A549 (cell line): ENCODE measurements around the gene ATP13A1. TPM values are rescaled to one million over a fixed set of nuclear protein-coding genes. Genes with fewer than 3 reads are reported as not detected.

Source experiments
- ATAC-seq, 2 experiments: fragments of 200-7000 bp in 1 of 2; fragments of >200 bp in 1 of 2; cut with Nextera tagmentation in 1 of 2; cut with Tn5 transposase in 1 of 2; 3 replicates each; pipeline versions ENCODE4 v1.8.0 to v1.9.1; 2018 to 2020; ENCODE audit warnings: mild to moderate bottlenecking in 1 of 2, moderate library complexity in 1 of 2
- CTCF ChIA-PET: fragments of 300-600 bp; sonication (Branson Sonifier 250); formaldehyde crosslinking; extraction: SDS; loops from one replicate; lab custom pipeline; 2021; ENCODE audit warnings: antibody characterized with exemption, inconsistent platforms; lab: Yijun Ruan, JAX
- POLR2A ChIA-PET: fragments of 350-600 bp; formaldehyde crosslinking; extraction: SDS; loops from one replicate; lab custom pipeline; 2021; ENCODE audit warnings: antibody characterized with exemption, inconsistent platforms; lab: Yijun Ruan, JAX
- DNase-seq, 2 experiments: peaks; one replicate each; pipeline versions ENCODE4 v3.0.0 to v3.0.0-alpha.2; 2011 to 2016; ENCODE audit warnings: low read depth in 1 of 2, low spot score in 1 of 2
- FAIRE-seq: peaks from 2 replicates; lab custom pipeline; 2011; peaks lifted over from hg19 to GRCh38; lab: Jason Lieb, UNC
- H3K27ac ChIP-seq, 2 experiments: fragments of >200 bp; sonication (Bioruptor Twin); formaldehyde crosslinking; 3 replicates each; pipeline ENCODE4 v1.5.1; 2016 to 2017
- H3K4me1 ChIP-seq: fragments of >200 bp; sonication (Bioruptor Twin); formaldehyde crosslinking; 3 replicates; pipeline ENCODE4 v1.6.1; 2016
- H3K4me2 ChIP-seq: fragments of >200 bp; sonication (Bioruptor Twin); formaldehyde crosslinking; 3 replicates; pipeline ENCODE4 v1.6.1; 2016
- H3K4me3 ChIP-seq: fragments of >200 bp; sonication (Bioruptor Twin); formaldehyde crosslinking; 3 replicates; pipeline ENCODE4 v1.5.1; 2016
- H3K9me3 ChIP-seq: fragments of >200 bp; sonication (Bioruptor Twin); formaldehyde crosslinking; 3 replicates; pipeline ENCODE4 v1.6.1; 2016
- CHD2 ChIP-seq: fragments of 150-350 bp; IDR thresholded peaks from 2 replicates; pipeline ENCODE4 v1.6.1; 2014; ENCODE audit warnings: low read length; ENCODE audit not compliant: partially characterized antibody
- ESRRA ChIP-seq: fragments of 150-350 bp; IDR thresholded peaks from 2 replicates; pipeline ENCODE4 v1.6.1; 2014; ENCODE audit warnings: mild to moderate bottlenecking, low read length, borderline replicate concordance
- FOSL2 ChIP-seq, 2 experiments: fragments of 450-650 bp in 1 of 2; fragments of >200 bp in 1 of 2; sonication (Bioruptor Twin) in 1 of 2; formaldehyde crosslinking; IDR thresholded peaks; 2 replicates each; pipeline versions ENCODE4 v1.5.0 to v1.6.1; 2016 to 2020; ENCODE audit warnings: mild to moderate bottlenecking in 1 of 2, moderate library complexity in 1 of 2
- GATA3 ChIP-seq: IDR thresholded peaks from 2 replicates; pipeline ENCODE4 v1.6.1; 2012; ENCODE audit warnings: borderline replicate concordance
- HOXB5 ChIP-seq: fragments of 250-450 bp; sonication (Bioruptor Pico); IDR thresholded peaks from 2 replicates; pipeline ENCODE4 v1.5.0; 2020; ENCODE audit warnings: mild to moderate bottlenecking, moderate library complexity
- KDM5A ChIP-seq: fragments of 200-600 bp; sonication (generic); IDR thresholded peaks from 2 replicates; pipeline ENCODE4 v1.6.1; 2016; ENCODE audit warnings: antibody characterized with exemption, mild to moderate bottlenecking
- NFE2L2 ChIP-seq: fragments of 150-350 bp; conservative IDR thresholded peaks from 2 replicates; pipeline ENCODE4 v1.6.1; 2014; ENCODE audit warnings: low read length
- POLR2A ChIP-seq: IDR thresholded peaks from 2 replicates; pipeline ENCODE4 v1.6.1; 2012; ENCODE audit warnings: mild to moderate bottlenecking, low read length
- RFX5 ChIP-seq: fragments of 450-650 bp; IDR thresholded peaks from 2 replicates; pipeline ENCODE4 v1.7.1; 2014; ENCODE audit warnings: antibody characterized with exemption, mild to moderate bottlenecking, moderate library complexity
- RNF2 ChIP-seq: fragments of 200-600 bp; sonication (generic); IDR thresholded peaks from 2 replicates; pipeline ENCODE4 v1.6.1; 2016; ENCODE audit warnings: low read depth, mild to moderate bottlenecking, antibody characterized with exemption, moderate library complexity, borderline replicate concordance
- SMC3 ChIP-seq: fragments of >200 bp; sonication (Bioruptor Twin); formaldehyde crosslinking; IDR thresholded peaks from 3 replicates; pipeline ENCODE4 v1.6.1; 2018; ENCODE audit warnings: inconsistent platforms
- TP53 ChIP-seq: fragments of 250-450 bp; sonication (Bioruptor Pico); IDR thresholded peaks from 2 replicates; pipeline ENCODE4 v1.5.0; 2021; ENCODE audit warnings: mild to moderate bottlenecking, moderate library complexity
- ZNF302 ChIP-seq: fragments of 250-450 bp; sonication (Bioruptor Pico); IDR thresholded peaks from 2 replicates; pipeline ENCODE4 v1.9.0; 2021; ENCODE audit warnings: inconsistent platforms, mild to moderate bottlenecking, moderate library complexity
- ZSCAN20 ChIP-seq: fragments of 250-450 bp; sonication (Bioruptor Pico); IDR thresholded peaks from 2 replicates; pipeline ENCODE4 v1.8.0; 2022; ENCODE audit warnings: mild to moderate bottlenecking, moderate library complexity
- WGBS: methylation state at CpG from one replicate; pipeline ENCODE4 v1.1.6; 2017; ENCODE audit errors: missing lambda C conversion rate; 5-methylcytosine and 5-hydroxymethylcytosine counted together
- polyA plus RNA-seq, 4 experiments: library from polyadenylated mRNA; depleted of rRNA in 3 of 4; stranded (reverse); fragments of >200 nt; fragmentation: RNase III in 1 of 4; extraction: RNeasy Plus Mini Kit Qiagen cat#74134 plus additional on column Dnase treatment in 1 of 4; gene quantifications; 2 replicates in 3 of 4; 3 replicates in 1 of 4; pipeline ENCODE4 v1.2.3, GENCODE V29; 2011 to 2017
- TF ChIP-seq, protein P1 (sequence below): IDR thresholded peaks from 2 replicates; pipeline ENCODE4 v1.6.1; 2012; ENCODE audit warnings: low read depth, borderline replicate concordance
- TF ChIP-seq, protein P2 (sequence below): fragments of 250-450 bp; sonication (Bioruptor Pico); IDR thresholded peaks from 2 replicates; pipeline ENCODE4 v1.5.0; 2021; ENCODE audit warnings: mild to moderate bottlenecking, moderate library complexity, borderline replicate concordance
- TF ChIP-seq, protein P3 (sequence below): fragments of >200 bp; sonication (Bioruptor Twin); formaldehyde crosslinking; IDR thresholded peaks from 3 replicates; pipeline ENCODE4 v1.5.1; 2016
- TF ChIP-seq, protein P4 (sequence below): fragments of >200 bp; sonication (Bioruptor Twin); formaldehyde crosslinking; IDR thresholded peaks from 3 replicates; pipeline ENCODE4 v1.6.1; 2016
- TF ChIP-seq, protein P5 (sequence below): IDR thresholded peaks from 2 replicates; pipeline ENCODE4 v1.6.1; 2012
- TF ChIP-seq, protein P6 (sequence below): fragments of 200-600 bp; sonication (generic); IDR thresholded peaks from 2 replicates; pipeline ENCODE4 v1.6.1; 2016; ENCODE audit warnings: antibody characterized with exemption, mild to moderate bottlenecking, moderate library complexity

ATP13A1 gene
- polyA plus RNA-seq, 2 of the 4 experiments (the other 2 are of a cell fraction) = 10.8 to 30.1 TPM

DNA sequence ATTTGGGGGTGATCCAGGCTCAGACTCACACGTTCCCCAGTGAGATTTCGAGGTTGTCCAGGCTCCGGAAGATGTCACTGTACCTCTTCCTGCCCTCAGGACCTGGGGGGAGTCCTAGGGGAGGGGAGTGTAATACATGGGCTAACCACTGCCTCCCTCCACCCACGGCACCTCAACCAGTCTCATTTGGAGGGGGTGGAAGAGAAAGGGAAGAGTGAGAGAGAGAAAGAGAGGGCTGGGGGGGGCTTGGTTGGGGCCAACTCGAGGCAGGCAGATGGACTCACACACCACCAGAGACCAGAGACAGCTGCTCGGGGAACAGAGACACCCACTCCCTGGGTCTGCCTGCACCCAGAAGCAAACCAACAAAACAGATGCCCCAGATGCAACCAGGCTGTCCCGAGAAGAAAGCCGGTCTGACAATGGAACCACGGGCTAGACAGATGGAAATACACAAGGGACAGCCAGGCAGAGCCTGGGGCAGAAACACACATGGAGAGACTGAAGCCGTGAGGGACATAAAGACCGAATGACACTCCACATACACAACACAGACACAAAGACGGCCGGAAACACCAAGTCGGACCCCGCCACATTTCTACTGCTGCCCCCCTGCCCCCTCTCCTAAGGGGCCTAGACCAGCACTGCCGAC lies 20.8 kb downstream of the ATP13A1 start:
- ATAC-seq (peak; percentile 23 to 44; a peak in 4 of 6 replicates), DNase-seq (peak in 1 of 2 experiments; percentile 21), FAIRE-seq (no peak)
- H3K4me2 ChIP-seq = peak overlapping the region; percentile 97
- H3K4me3 ChIP-seq = peak overlapping the region; percentile 62
- H3K9me3 ChIP-seq = no peaks in the 10 kb centered on the region
- POLR2A ChIA-PET = no interaction called here
- CTCF ChIA-PET = no interaction called here
- TF ChIP-seq RNF2 = no peak
- TF ChIP-seq, protein P1, sequence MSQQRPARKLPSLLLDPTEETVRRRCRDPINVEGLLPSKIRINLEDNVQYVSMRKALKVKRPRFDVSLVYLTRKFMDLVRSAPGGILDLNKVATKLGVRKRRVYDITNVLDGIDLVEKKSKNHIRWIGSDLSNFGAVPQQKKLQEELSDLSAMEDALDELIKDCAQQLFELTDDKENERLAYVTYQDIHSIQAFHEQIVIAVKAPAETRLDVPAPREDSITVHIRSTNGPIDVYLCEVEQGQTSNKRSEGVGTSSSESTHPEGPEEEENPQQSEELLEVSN = no peak
- TF ChIP-seq ESRRA = no peak
- no peak for TF ChIP-seq RFX5
- no peak for TF ChIP-seq HOXB5 (CRISPR knock-in tag)
- TF ChIP-seq NFE2L2 = no peak
- TF ChIP-seq, protein P2, sequence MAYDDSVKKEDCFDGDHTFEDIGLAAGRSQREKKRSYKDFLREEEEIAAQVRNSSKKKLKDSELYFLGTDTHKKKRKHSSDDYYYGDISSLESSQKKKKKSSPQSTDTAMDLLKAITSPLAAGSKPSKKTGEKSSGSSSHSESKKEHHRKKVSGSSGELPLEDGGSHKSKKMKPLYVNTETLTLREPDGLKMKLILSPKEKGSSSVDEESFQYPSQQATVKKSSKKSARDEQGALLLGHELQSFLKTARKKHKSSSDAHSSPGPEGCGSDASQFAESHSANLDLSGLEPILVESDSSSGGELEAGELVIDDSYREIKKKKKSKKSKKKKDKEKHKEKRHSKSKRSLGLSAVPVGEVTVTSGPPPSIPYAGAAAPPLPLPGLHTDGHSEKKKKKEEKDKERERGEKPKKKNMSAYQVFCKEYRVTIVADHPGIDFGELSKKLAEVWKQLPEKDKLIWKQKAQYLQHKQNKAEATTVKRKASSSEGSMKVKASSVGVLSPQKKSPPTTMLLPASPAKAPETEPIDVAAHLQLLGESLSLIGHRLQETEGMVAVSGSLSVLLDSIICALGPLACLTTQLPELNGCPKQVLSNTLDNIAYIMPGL (CRISPR knock-in tag) = no peak
- TF ChIP-seq CHD2 = no peak
- TF ChIP-seq, protein P3, sequence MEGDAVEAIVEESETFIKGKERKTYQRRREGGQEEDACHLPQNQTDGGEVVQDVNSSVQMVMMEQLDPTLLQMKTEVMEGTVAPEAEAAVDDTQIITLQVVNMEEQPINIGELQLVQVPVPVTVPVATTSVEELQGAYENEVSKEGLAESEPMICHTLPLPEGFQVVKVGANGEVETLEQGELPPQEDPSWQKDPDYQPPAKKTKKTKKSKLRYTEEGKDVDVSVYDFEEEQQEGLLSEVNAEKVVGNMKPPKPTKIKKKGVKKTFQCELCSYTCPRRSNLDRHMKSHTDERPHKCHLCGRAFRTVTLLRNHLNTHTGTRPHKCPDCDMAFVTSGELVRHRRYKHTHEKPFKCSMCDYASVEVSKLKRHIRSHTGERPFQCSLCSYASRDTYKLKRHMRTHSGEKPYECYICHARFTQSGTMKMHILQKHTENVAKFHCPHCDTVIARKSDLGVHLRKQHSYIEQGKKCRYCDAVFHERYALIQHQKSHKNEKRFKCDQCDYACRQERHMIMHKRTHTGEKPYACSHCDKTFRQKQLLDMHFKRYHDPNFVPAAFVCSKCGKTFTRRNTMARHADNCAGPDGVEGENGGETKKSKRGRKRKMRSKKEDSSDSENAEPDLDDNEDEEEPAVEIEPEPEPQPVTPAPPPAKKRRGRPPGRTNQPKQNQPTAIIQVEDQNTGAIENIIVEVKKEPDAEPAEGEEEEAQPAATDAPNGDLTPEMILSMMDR = no peak
- TF ChIP-seq FOSL2 (IDR thresholded peaks at IDR 0.05) = no peak
- TF ChIP-seq FOSL2 (CRISPR knock-in tag; IDR thresholded peaks at IDR 0.05) = no peak
- TF ChIP-seq, protein P4, sequence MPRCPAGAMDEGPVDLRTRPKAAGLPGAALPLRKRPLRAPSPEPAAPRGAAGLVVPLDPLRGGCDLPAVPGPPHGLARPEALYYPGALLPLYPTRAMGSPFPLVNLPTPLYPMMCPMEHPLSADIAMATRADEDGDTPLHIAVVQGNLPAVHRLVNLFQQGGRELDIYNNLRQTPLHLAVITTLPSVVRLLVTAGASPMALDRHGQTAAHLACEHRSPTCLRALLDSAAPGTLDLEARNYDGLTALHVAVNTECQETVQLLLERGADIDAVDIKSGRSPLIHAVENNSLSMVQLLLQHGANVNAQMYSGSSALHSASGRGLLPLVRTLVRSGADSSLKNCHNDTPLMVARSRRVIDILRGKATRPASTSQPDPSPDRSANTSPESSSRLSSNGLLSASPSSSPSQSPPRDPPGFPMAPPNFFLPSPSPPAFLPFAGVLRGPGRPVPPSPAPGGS = no peak
- TF ChIP-seq, protein P5, sequence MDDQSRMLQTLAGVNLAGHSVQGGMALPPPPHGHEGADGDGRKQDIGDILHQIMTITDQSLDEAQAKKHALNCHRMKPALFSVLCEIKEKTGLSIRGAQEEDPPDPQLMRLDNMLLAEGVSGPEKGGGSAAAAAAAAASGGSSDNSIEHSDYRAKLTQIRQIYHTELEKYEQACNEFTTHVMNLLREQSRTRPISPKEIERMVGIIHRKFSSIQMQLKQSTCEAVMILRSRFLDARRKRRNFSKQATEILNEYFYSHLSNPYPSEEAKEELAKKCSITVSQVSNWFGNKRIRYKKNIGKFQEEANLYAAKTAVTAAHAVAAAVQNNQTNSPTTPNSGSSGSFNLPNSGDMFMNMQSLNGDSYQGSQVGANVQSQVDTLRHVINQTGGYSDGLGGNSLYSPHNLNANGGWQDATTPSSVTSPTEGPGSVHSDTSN = no peak
- TF ChIP-seq KDM5A = no peak
- no peak for TF ChIP-seq GATA3
- no peak for TF ChIP-seq SMC3
- no peak for TF ChIP-seq ZNF302
- TF ChIP-seq ZSCAN20 (CRISPR knock-in tag) = no peak
- TF ChIP-seq TP53 (CRISPR knock-in tag) = no peak
- no peak for TF ChIP-seq POLR2A
- TF ChIP-seq, protein P6, sequence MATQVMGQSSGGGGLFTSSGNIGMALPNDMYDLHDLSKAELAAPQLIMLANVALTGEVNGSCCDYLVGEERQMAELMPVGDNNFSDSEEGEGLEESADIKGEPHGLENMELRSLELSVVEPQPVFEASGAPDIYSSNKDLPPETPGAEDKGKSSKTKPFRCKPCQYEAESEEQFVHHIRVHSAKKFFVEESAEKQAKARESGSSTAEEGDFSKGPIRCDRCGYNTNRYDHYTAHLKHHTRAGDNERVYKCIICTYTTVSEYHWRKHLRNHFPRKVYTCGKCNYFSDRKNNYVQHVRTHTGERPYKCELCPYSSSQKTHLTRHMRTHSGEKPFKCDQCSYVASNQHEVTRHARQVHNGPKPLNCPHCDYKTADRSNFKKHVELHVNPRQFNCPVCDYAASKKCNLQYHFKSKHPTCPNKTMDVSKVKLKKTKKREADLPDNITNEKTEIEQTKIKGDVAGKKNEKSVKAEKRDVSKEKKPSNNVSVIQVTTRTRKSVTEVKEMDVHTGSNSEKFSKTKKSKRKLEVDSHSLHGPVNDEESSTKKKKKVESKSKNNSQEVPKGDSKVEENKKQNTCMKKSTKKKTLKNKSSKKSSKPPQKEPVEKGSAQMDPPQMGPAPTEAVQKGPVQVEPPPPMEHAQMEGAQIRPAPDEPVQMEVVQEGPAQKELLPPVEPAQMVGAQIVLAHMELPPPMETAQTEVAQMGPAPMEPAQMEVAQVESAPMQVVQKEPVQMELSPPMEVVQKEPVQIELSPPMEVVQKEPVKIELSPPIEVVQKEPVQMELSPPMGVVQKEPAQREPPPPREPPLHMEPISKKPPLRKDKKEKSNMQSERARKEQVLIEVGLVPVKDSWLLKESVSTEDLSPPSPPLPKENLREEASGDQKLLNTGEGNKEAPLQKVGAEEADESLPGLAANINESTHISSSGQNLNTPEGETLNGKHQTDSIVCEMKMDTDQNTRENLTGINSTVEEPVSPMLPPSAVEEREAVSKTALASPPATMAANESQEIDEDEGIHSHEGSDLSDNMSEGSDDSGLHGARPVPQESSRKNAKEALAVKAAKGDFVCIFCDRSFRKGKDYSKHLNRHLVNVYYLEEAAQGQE = no peak
- 0 out of 3 replicates have a peak, but pooled peaks cover 3% of the 10 kb centered on the region for H3K4me1 ChIP-seq
- 29% methylated on average over 11 of the region's 16 CpGs for WGBS
- H3K27ac ChIP-seq = peak overlapping the region; percentile 67 to 93
